HG02759 (cell line): ENCODE measurements around the gene CLPX.
"Not testable (repeated sequence)": the region's sequence is repeated elsewhere in the genome, so short reads cannot be mapped to it uniquely, and the experiment has no call there.

ENCODE experiments used
- ATAC-seq: cut with Tn5 transposase; IDR thresholded peaks from one replicate; pipeline ENCODE4 v1.9.1; 2021; ENCODE audit warnings: mild to moderate bottlenecking, moderate library complexity; ENCODE audit not compliant: unreplicated experiment

CLPX gene

DNA sequence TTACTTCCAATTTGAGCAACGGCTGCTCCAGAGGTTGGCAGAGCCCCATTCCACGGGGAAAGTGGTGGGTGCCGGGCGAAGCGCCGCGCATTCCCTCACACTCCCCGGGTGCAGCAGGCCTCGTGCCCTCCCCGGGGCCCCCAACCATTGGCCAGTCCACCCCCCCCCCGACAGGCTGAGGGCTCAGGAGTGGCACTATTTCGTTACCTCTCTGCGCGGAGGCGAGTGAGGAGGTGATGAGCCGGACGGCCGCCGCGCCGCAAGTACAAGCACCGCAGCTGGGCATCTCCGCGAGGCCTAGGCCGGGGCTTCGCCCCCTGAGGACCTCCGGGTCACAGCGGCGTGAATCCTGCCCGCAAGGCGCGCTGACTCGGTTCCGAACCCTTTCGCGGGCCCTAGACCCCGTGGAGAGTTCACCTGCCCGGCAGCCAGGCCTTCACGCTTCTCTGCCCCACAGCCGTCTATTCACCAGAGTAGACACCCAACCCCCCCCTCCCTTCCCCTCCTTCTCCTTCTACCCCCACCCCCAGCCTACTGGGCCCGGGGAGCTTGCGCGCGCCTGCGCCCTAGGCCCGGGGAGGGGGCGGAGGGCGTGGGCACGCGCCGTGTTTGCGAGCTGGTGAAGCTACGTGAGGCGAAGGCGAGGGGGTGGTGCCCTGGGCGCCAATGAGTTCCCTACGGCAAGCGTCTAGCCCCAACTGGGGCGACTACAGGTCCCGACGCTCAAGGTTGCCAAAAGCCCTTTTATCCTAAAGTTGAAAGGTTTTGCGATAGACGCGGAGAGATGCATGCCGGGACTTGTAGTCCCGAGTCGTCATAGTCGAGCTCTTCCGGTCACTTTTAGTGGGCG lies at the start of gene CLPX:
Gene CLPX (minus strand): TSS at position 475 of the 850 bp plus-strand sequence. CDS start 189 bp downstream, at position 286.
- ATAC-seq, result peak; percentile 79

DNA sequence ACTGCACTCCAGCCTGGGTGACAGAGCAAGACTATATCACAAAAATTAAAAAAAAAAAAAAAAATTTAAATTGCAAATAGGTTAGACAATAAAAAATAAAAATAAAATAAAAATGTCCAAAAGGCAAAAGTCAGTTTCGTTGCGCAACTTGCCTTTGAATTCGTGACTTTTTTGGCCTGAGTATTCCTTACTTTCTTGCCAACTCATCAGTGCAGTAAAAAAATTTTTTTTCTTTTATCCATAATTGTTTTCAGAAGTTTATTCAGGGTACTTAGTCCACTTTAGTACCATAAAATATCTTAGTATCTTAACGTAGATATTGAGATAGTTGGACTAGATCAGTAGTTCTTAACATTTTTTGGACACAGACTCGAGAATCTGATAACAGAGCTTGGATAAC lies 48.6 kb upstream of the CLPX start:
- no peak for ATAC-seq

DNA sequence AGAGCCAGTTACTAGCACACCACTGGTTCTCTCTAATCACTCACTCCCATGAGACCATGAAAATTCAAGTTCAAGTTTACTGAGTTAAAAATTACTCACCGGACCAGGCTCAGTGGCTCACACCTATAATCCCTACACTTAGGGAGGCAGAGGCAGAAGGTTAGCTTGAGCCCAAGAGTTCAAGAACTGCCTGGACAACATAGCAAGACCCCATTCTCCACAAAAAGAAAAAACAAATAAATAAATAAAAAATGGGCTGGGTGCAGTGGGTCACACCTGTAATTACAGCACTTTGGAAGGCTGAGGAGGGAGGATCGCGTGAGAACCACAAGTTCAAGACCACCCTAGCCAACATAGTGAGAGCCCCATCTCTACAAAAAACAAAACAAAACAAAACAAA lies 47.4 kb upstream of the CLPX start:
- no peak for ATAC-seq

DNA sequence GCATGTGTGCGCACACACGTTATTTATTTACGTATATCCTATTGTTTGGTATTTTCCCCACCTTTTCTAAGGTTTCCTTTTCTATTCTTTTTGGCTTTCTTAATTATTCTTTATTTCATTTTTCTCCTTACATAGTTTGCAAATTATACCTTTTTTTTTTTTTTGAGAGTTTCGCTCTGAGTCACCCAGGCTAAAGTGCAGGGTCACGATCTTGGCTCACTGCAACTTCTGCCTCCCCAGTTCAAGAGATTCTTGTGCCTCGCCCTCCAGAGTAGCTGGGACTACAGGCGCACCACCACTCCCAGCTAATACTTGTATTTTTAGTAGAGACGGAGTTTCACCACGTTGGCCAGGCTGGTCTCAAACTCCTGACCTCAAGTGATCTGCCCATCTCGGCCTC lies 46.2 kb upstream of the CLPX start:
- no peak for ATAC-seq

DNA sequence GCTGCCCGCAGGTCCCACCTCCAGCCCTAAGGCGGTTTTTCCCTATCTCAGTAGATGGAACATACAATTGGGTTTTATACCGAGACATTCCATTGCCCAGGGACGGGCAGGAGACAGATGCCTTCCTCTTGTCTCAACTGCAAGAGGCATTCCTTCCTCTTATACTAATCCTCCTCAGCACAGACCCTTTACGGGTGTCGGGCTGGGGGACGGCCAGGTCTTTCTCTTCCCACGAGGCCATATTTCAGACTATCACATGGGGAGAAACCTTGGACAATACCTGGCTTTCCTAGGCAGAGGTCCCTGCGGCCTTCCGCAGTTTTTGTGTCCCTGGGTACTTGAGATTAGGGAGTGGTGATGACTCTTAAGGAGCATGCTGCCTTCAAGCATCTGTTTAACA lies 41.8 kb upstream of the CLPX start:
- not testable (repeated sequence) for ATAC-seq

DNA sequence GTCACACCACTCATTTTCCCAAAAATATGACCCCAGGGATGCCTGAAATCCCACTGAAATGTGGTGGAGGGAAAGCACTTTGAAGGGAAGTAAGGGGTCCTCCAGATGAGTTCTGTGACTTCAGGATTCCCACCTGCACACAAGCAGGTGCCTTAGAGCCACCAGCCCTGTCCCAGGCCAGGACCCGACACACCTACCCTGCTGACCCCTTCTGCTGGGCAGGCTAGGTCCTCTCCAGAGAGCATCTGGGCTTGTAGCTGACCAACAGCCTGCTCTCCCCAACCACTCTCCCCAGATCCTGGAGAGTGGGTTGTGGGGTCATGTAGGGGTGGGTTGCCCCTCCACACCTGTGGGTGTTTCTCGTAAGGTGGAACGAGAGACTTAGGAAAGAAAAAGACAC lies 41.1 kb upstream of the CLPX start:
- ATAC-seq, result no peak

DNA sequence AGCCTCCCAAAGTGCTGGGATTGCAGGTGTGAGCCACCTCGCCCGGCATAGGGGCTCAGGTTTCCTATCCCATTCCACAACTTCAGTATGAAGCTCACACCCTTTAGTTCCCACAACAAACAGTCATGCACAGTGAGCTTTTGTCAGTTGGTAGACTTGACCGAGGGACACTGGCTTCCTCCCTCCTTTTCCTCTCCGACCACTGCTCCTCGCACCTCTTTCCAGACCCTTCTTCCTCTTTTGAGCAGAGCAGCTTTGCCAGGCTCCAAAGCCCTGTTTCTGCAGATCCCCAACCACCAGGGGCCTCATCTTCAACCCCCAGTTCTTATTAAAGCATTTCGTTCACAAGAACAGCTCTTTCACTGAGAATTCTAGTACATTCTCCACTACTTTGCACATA lies 38.9 kb upstream of the CLPX start:
- ATAC-seq, result no peak

DNA sequence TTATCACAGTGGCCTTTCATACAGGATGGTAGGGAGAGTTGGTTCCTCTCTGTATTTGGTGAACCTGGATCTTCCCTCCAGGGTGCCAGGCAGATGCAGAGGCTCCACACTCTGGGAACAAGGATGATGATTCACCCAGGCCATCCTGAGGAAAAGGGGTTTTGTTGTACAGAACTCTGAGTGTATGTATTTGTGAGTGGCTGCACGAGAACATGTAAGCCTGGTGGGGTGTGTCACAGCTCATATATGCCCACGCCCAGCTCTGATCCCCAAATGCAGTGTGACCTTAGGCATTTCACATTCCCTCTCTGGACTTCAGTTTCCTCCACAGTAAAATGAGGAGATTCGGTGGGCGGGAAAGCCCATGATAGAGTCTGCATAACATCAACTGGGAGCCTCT lies 37.7 kb upstream of the CLPX start:
- ATAC-seq, result no peak

DNA sequence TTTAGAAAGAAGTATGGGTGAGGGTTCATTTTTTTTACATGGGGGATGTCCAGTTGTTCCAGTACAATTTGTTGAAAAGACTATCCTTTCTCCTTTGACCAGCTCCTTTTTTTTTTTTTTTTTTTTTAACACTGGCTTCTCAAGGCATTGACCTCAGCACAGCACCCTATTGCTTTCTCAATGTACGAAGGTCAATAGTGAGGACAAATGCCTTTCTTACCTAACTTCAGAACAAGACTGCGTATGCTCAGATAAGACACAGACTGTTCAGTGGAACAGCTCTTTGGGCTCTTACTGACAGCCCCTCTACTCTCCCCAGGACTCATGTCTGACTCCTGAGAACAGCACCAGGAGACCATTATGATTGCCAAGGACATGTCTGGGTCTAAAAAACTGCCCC lies 36.6 kb upstream of the CLPX start:
- no peak for ATAC-seq

DNA sequence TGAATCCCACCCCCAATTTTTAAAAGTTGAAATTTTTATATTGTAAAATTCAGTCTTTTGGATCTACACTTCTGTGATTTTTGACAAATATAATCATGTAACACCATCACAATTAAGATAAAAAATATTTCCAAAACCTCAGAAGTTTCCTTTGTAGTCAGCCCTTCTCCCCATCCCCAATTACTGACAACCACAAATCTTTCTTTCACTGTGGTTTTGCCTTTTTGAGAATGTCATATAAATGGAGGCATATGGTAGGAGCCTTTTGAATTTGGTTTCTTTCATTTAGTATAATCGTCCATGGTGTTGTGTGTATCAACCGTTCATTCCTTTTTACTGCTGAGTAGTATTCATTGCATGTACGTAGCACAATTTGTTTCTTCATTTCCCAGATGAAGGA lies 34.0 kb upstream of the CLPX start:
- ATAC-seq, result no peak

DNA sequence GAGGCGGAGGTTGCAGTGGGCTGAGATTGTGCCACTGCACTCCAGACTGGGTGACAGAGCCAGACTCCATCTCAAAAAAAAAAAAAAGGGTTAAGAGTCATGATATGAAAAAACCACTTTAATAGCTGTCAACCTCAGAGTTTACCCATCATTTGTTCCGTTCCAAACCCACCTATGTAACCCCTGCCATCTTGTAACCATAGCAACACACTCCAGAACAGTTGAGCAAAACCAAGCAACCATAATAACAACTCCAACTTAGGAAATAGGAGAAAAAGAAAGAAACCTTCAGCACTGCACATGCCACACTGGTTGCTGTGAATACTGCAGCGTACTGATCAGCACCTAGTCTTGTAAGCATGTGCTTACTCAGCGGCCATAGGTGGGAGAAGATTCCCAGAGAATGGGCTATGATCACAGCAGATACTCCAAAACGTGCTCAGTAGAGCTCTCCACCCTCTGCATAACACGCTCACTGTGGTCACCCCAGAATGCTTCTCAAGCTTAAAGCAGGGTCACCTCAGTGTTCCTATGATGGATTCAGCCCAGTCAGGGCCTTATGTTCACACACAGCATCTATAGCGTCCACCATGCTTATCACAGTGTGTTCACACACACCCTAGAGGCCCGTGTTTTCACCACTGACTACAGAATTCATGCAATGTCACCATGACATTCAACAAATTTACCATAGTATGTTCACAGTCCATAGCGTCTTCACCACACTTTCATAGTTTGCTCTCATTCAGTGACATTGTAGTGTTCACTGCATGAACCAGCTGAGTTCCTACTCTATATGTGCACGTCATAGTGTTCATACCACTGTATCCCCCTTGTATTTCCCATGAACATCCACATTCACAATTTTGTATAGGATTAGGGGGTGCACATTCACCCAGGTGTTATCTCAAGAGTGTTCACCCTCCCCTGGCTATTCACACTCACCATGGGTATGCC lies 32.7 kb upstream of the CLPX start:
- no peak for ATAC-seq

DNA sequence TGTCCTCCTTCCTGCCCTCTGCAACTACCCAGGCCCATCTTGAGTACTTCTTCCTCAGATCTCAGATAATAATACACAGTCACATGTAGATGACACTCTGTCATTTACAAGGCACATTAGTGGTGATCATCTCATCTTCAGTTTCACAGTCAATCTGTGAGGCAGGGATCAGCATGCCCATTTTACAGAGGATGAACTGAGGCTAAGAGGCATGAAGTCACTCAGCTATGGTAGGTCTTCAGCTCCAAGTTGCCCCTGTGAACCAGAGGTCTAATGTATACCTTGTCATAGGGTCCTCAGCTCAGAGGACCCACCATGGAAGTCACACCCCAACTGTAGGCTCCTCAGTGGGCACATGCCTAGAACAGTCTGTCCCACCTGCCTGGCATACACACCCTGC lies 30.4 kb upstream of the CLPX start:
- ATAC-seq, result no peak

DNA sequence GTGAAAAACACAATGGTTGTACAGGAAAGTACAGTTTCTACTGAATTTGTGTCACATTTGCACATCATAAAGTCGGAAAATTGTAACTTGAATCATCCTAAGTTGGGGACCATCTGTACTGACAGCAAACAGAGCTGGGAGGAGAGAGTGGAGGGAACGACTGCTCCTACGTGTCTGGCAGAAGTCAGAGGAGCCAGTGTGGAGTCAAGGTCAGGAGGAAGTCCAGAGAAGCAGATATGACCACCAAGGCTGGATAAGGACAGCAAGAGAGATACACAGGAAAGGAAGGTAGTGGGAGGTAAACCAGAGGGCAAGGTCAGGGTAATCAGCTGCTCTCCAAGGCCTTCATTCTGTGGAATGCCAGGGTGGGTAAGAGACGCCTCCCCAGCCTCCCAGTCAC lies 28.9 kb upstream of the CLPX start:
- ATAC-seq, result no peak

DNA sequence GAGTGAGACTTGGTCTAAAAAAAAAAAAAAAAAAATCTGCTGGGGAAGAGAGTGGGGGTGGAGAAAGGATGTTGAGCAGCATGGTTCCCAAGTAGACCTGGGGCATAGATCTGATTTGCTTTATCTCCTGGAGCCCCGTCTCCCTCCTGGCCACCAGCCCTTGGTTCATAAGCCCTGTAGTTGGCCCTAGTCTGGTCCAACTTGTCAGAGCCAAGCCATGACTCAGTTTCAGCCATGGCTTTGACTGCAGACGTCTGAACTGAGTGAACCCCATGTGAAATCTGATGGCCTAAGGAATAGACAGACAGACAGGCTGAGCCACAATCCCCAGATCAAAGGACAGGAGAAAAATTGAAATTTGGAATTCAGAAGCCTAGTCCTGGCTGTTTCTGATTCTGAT lies 28.1 kb upstream of the CLPX start:
- no peak for ATAC-seq

DNA sequence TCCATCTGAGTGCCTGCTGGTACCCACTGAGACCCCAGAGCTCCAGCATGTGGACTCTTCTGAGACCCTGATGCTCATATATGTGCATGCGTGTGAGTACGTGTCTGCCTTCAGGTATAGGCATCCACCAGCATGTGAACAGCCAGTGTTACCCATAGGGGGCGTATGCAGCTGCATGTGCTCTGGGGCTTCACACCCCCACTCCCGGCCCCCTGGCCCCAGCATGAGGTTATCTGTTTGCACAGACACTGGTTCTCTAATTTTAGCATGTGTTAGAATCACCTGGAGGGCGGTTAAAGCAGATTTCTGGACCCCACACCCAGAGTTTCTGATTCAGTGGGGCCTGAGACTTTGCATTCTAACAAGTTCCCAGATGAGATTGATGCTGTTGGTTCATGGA lies 27.0 kb upstream of the CLPX start:
- ATAC-seq, result no peak

DNA sequence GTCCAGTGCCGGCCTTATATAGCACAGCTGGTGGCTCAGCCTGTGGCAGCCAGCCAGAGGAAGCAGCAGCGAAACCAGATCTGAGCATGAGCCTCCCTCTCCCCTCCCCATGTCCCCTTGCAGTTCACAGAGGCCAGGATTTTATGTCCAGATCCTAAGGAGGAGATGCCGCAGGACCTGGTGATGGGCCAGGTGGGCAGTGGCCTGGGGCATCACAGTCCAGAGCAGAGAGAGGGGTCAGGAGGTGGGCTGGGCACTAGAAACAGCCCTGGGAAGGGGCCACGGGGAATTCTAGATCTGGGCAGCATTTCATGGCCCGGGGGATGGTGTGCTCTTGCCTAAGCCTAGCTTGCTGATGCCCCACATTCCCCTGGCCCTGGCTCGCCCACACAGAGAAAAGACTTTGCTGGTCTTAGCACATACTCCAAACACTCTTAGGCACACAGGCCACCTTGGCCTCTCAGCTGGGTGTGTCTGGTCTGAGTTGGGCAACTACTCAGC lies 26.4 kb upstream of the CLPX start:
- no peak for ATAC-seq

DNA sequence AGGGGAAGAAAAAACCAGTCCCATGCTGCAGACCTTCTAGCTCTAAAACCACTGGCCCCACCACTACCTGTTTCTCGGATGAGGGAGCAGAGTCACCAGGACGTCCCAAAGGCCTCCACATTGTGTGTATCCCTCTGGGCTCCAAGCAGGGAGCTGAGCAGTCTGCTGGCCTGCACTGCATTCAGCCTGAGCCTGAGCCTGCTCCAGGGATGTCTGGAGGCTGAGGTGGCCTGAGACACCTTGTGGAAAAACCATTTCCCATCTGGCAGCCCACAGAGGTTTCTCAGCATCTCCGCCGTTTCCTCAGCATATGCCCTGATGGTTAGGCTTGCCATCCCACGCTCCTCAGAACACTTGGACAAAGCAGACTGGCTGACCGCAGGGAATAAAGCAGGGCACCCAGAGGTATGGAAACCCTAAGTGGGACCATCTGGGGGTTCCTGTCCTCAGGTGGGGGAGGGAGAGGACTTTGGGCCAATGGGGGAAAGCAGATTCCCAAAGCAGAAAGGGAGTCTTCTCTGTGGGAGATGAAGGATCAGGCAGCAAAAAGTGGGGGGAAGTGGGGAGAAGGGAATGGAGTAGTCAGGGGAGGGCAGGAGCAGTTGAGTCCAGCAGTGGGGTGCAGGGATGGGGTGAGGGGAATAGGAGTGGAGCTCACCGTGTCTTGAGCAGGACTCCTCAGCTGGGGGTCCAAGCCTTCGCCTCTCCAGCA lies 25.8 kb upstream of the CLPX start, which contains the start of gene CILP:
Gene CILP (minus strand): TSS at position 704 of the 712 bp plus-strand sequence. CDS start 1,718 bp downstream, outside the sequence.
- ATAC-seq, result no peak

DNA sequence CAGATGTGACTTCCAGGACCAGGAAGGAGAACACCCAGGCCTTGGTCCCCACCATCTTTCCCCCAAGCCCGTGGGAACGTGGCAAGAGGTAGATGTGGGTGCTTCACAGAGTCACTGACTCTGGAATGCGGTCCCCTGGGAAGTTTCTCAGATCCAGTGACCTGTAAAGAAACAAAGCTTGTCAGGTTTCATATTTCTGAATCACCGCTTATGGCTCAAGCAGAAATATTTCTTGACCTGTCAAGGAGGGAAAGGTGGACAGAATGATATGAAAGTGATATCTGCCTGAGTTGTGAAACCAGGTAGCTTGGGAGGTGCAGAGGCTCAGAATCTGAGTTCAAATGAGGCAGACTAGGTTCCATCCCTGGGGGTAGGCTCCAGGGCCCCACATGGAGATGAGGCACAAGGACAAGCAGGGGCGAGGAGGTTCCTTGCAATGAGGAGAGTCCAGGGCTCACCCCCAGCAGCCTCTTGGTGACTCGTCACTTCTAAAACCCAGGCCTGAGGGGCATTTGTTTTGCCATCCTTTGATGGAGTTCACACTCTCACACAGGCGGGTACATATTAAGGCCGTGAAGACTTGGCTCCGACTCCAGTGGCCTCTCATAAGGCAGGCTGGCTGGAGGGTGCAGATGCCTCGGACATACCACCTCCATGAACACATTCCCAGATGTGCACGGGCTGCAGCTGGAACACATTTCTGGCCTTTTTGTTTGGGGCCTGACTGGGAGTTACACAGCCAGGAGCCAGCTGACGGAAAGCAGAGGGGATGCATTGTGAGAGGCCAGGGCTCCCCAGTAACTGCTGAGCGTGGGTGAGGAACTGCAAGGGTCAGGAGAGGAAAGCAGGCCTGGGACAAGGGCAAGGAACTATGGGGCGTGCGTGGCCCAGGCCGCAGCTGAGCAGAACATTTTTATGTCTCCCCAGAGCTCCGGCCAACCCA lies 24.8 kb upstream of the CLPX start:
- no peak for ATAC-seq

DNA sequence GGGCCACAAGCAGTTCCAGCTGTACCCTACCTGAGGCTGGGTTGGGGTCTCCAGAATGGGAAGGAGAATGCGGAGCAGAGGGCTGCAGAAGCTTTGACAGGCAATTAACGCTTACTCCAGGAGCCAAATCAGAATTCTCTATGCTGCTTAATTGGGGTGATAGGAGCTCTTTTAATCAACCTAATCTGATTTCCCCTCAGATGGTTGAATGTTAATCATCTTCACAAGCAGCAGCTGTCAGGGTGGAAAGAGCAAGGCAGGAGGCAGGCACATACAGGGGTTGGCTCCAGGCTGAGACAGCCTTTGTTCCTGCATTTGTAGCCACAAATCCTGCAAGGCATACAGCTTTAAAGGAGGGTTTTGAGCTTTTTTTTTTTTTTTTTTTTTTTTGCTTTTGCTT lies 23.5 kb upstream of the CLPX start:
- no peak for ATAC-seq
